Measurements from ENCODE around the gene HEY2. TPM values are rescaled to one million over a fixed set of nuclear protein-coding genes. Genes with fewer than 3 reads are reported as not detected.
A peak's percentile ranks its signal among the peaks of the same experiment; 100 is the strongest.

HEY2 gene
- total and polyA plus RNA-seq, 2 donors (not counting 1 experiment from before 2014, with no cell fraction given): 0.12 TPM; not detected in 1

DNA sequence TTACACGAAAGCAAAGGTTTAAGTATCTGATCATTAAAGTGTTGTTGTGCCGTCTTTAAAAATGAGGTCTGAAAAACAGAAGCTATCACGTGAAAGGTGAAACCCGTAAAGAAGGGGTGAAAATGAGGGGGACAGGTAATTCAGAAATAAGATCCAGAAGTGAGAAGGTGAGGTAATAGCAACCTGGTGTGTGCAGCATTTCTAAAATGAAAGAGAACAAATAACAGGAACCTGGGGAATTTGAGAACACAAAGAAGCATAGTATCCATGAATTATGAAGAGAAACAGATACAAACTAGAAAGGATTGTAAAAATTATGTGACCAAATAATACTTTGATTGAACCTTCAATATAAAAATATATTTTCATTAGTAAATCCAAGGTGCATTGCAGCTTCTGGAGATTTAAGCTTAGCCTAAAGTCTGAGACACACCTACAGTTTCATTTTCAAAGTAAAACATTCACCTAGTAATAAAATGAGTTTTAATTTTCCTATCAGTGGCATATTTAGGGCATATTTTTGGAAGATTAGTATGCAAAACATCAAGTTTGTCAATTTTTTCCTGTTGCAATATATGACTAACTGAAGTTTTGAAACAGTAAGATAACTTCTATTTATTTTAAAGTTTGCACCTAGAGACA, 1.4 kb downstream of the HEY2 start:
- H3K4me1 ChIP-seq (ENCODE audit: control insufficient read depth in 2 of 2, insufficient read depth in 2 of 2, low read length in 2 of 2): peaks cover 35 to 42% of the 10 kb centered on the region in 2 donors
- H3K4me3 ChIP-seq (ENCODE audit: control extremely low read depth in 1 of 5, extremely low read depth in 1 of 5, insufficient read depth in 1 of 5, low read depth in 2 of 5, low read length in 4 of 5): no peak overlapping the region
- POLR2A ChIA-PET: no interaction called here
- Mint-ChIP-seq H3K27ac (no peak overlapping the region), H3K4me1 (peaks cover 37% of the 10 kb centered on the region), H3K9me3 (ENCODE audit: insufficient read depth) (no peaks in the 10 kb centered on the region), H3K27me3 (peaks cover 59% of the 10 kb centered on the region), H3K4me3 (peak overlapping the region; percentile 96)
- H3K36me3 ChIP-seq (replicated peaks in 1 of 2; ENCODE audit: control extremely low read depth in 1 of 2, control insufficient read depth in 1 of 2, extremely low read depth in 1 of 2, insufficient read depth in 2 of 2, low read length in 1 of 2): no peaks in the 10 kb centered on the region
- H2AFZ ChIP-seq (ENCODE audit: insufficient read depth, low read depth, low read length, poor library complexity, severe bottlenecking): no peak overlapping the region
- intact Hi-C loops (cut with micrococcal nuclease): no loop called here
- peaks cover 0 to 55% (median 51%) of the 10 kb centered on the region in 4 experiments for H3K27me3 ChIP-seq (replicated peaks in 1 of 4; ENCODE audit: control extremely low read depth in 1 of 4, control insufficient read depth in 3 of 4, insufficient read depth in 4 of 4, low read length in 3 of 4)
- no peaks in the 10 kb centered on the region for H3K79me2 ChIP-seq (ENCODE audit: control insufficient read depth, insufficient read depth, low read length)
- ATAC-seq (ENCODE audit: low read depth): no peak
- CTCF ChIA-PET: interaction anchor here (0.8 to 14.0 kb wide), 5 partner anchors 16 to 441 kb away, joined by 3 to 375 read pairs (median 4); partner anchors contain the start of gene HINT3
- H3K27ac ChIP-seq (ENCODE audit: low read length in 2 of 2): no peak overlapping the region
- no peak for DNase-seq
- peaks cover 0 to 13% (median 0%) of the 10 kb centered on the region in 3 donors for H3K9me3 ChIP-seq (ENCODE audit: control extremely low read depth in 1 of 3, control insufficient read depth in 2 of 3, insufficient read depth in 1 of 3, low read length in 2 of 3)
- WGBS (ENCODE audit: insufficient coverage): 9% methylated on average over 3 of the region's 4 CpGs
- no peaks in the 10 kb centered on the region for H4K20me1 ChIP-seq (ENCODE audit: control insufficient read depth, insufficient read depth, low read length, poor library complexity, severe bottlenecking)
- no peak overlapping the region for H3K9ac ChIP-seq (ENCODE audit: low read length)
- TF ChIP-seq, protein P1, sequence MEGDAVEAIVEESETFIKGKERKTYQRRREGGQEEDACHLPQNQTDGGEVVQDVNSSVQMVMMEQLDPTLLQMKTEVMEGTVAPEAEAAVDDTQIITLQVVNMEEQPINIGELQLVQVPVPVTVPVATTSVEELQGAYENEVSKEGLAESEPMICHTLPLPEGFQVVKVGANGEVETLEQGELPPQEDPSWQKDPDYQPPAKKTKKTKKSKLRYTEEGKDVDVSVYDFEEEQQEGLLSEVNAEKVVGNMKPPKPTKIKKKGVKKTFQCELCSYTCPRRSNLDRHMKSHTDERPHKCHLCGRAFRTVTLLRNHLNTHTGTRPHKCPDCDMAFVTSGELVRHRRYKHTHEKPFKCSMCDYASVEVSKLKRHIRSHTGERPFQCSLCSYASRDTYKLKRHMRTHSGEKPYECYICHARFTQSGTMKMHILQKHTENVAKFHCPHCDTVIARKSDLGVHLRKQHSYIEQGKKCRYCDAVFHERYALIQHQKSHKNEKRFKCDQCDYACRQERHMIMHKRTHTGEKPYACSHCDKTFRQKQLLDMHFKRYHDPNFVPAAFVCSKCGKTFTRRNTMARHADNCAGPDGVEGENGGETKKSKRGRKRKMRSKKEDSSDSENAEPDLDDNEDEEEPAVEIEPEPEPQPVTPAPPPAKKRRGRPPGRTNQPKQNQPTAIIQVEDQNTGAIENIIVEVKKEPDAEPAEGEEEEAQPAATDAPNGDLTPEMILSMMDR (IDR thresholded peaks at IDR 0.05): no peak
- no peak for TF ChIP-seq EZH2 (IDR thresholded peaks at IDR 0.05; ENCODE audit: borderline replicate concordance, insufficient read depth, low read depth, low read length, poor library complexity, severe bottlenecking)
- H3K4me2 ChIP-seq (replicated peaks; ENCODE audit: low read depth, low read length, poor library complexity, severe bottlenecking): peak overlapping the region; percentile 97

- no peak overlapping the region for H3K4me3 ChIP-seq (ENCODE audit: control extremely low read depth in 1 of 5, extremely low read depth in 1 of 5, insufficient read depth in 1 of 5, low read depth in 2 of 5, low read length in 4 of 5)
- ChIA-PET CTCF (interaction anchor here (0.7 to 14.0 kb wide), 9 partner anchors 13 to 441 kb away, joined by 3 to 375 read pairs (median 4); partner anchors contain the start of gene HINT3), POLR2A (interaction anchor here (0.7 kb wide), 1 partner anchor 31 kb away, joined by 8 read pairs; no protein-coding TSS in a partner anchor)
- no peak for ATAC-seq (ENCODE audit: low read depth)
- no peak for DNase-seq
- no peak overlapping the region for H3K27ac ChIP-seq (ENCODE audit: low read length in 2 of 2)
- intact Hi-C loops (cut with micrococcal nuclease): no loop called here
- no peak overlapping the region for H2AFZ ChIP-seq (ENCODE audit: insufficient read depth, low read depth, low read length, poor library complexity, severe bottlenecking)
- peaks cover 0 to 49% (median 45%) of the 10 kb centered on the region in 4 experiments for H3K27me3 ChIP-seq (replicated peaks in 1 of 4; ENCODE audit: control extremely low read depth in 1 of 4, control insufficient read depth in 3 of 4, insufficient read depth in 4 of 4, low read length in 3 of 4)
- H4K20me1 ChIP-seq (ENCODE audit: control insufficient read depth, insufficient read depth, low read length, poor library complexity, severe bottlenecking): no peaks in the 10 kb centered on the region
- no peaks in the 10 kb centered on the region for H3K36me3 ChIP-seq (replicated peaks in 1 of 2; ENCODE audit: control extremely low read depth in 1 of 2, control insufficient read depth in 1 of 2, extremely low read depth in 1 of 2, insufficient read depth in 2 of 2, low read length in 1 of 2)
- Mint-ChIP-seq H3K27ac (no peak overlapping the region), H3K4me3 (no peak overlapping the region), H3K4me1 (peaks cover 33% of the 10 kb centered on the region), H3K9me3 (ENCODE audit: insufficient read depth) (no peaks in the 10 kb centered on the region), H3K27me3 (peaks cover 56% of the 10 kb centered on the region)
- H3K9ac ChIP-seq (ENCODE audit: low read length): no peak overlapping the region
- TF ChIP-seq, protein P1 (IDR thresholded peaks at IDR 0.05): no peak
- TF ChIP-seq EZH2 (IDR thresholded peaks at IDR 0.05; ENCODE audit: borderline replicate concordance, insufficient read depth, low read depth, low read length, poor library complexity, severe bottlenecking): no peak
- WGBS (ENCODE audit: insufficient coverage): 20% methylated on average over 1 of the region's 6 CpGs
- peaks cover 32 to 39% of the 10 kb centered on the region in 2 donors for H3K4me1 ChIP-seq (ENCODE audit: control insufficient read depth in 2 of 2, insufficient read depth in 2 of 2, low read length in 2 of 2)
- H3K4me2 ChIP-seq (replicated peaks; ENCODE audit: low read depth, low read length, poor library complexity, severe bottlenecking): no peak overlapping the region
- peaks cover 0 to 13% (median 0%) of the 10 kb centered on the region in 3 donors for H3K9me3 ChIP-seq (ENCODE audit: control extremely low read depth in 1 of 3, control insufficient read depth in 2 of 3, insufficient read depth in 1 of 3, low read length in 2 of 3)
- no peaks in the 10 kb centered on the region for H3K79me2 ChIP-seq (ENCODE audit: control insufficient read depth, insufficient read depth, low read length)
Measured at GRCh38 chr6:125751334-125751916, 2.0 kb downstream of the HEY2 start.
